RWPE1 (cell line): ENCODE results near the gene TMEM101.
"Not testable (repeated sequence)": the region's sequence is repeated elsewhere in the genome, so short reads cannot be mapped to it uniquely, and the experiment has no call there.

Source experiments
- CTCF ChIA-PET: fragments of 350-600 bp; sonication (Branson Sonifier 250); formaldehyde crosslinking; extraction: SDS; loops from one replicate; lab custom pipeline; 2021; lab: Yijun Ruan, JAX
- POLR2A ChIA-PET: fragments of 400-600 bp; formaldehyde crosslinking; extraction: SDS; loops from one replicate; lab custom pipeline; 2020; ENCODE audit warnings: antibody characterized with exemption; ENCODE audit not compliant: low non-redundant PET; lab: Yijun Ruan, JAX
- DNase-seq: peaks from one replicate; pipeline ENCODE4 v3.0.0; 2012; ENCODE audit warnings: low spot score
- H3K27ac ChIP-seq: fragments of 450-650 bp; 2 replicates; pipeline ENCODE4 v1.5.1; 2017
- TF ChIP-seq, protein P1 (sequence below): fragments of 450-650 bp; conservative IDR thresholded peaks from 2 replicates; pipeline ENCODE4 v1.5.1; 2017; ENCODE audit warnings: low read depth, mild to moderate bottlenecking

The TMEM101 gene

GRCh38 chr17:44053125-44053872, 38.5 kb upstream of the TMEM101 start:
- H3K27ac ChIP-seq, result no peak overlapping the region
- no peak for DNase-seq
- ChIA-PET CTCF (no interaction called here), POLR2A (no interaction called here)
- TF ChIP-seq, protein P1, sequence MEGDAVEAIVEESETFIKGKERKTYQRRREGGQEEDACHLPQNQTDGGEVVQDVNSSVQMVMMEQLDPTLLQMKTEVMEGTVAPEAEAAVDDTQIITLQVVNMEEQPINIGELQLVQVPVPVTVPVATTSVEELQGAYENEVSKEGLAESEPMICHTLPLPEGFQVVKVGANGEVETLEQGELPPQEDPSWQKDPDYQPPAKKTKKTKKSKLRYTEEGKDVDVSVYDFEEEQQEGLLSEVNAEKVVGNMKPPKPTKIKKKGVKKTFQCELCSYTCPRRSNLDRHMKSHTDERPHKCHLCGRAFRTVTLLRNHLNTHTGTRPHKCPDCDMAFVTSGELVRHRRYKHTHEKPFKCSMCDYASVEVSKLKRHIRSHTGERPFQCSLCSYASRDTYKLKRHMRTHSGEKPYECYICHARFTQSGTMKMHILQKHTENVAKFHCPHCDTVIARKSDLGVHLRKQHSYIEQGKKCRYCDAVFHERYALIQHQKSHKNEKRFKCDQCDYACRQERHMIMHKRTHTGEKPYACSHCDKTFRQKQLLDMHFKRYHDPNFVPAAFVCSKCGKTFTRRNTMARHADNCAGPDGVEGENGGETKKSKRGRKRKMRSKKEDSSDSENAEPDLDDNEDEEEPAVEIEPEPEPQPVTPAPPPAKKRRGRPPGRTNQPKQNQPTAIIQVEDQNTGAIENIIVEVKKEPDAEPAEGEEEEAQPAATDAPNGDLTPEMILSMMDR, result no peak

GRCh38 chr17:44049294-44050060, 34.7 kb upstream of the TMEM101 start:
- CTCF ChIA-PET, result interaction anchor here (1.2 kb wide), 1 partner anchor 171 kb away, joined by 4 read pairs; no protein-coding TSS in a partner anchor
- H3K27ac ChIP-seq, result peak overlapping the region; percentile 5; the same call in 1 of the 2 replicates
- POLR2A ChIA-PET, result no interaction called here
- DNase-seq, result no peak
- TF ChIP-seq, protein P1, result no peak

DNA sequence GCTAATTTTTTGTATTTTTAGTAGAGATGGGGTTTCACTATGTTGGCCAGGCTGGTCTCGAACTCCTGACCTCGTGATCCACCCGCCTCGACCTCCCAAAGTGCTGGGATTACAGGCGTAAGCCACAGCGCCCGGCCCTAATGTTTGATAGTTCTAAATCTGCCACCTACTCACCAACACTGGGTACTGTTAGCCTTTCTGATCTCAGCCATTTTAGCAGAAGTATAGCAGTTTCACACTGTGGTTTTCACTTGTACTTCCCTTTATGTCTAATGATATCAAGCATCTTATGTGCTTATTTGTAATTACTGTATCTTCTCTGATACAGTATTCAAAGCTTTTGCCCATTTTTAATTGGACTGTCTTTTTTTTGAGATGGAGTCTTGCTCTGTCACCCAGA, 32.1 kb upstream of the TMEM101 start:
- ChIA-PET POLR2A (interaction anchor here (0.7 kb wide), 1 partner anchor 153 kb away, joined by 5 read pairs; no protein-coding TSS in a partner anchor), CTCF (interaction anchor here (0.6 kb wide), 1 partner anchor 40 kb away, joined by 3 read pairs; no protein-coding TSS in a partner anchor)
- DNase-seq, result not testable (repeated sequence)
- H3K27ac ChIP-seq, result 0 out of 2 replicates have a peak overlapping the region, but pooled peaks have one; percentile 34

DNA sequence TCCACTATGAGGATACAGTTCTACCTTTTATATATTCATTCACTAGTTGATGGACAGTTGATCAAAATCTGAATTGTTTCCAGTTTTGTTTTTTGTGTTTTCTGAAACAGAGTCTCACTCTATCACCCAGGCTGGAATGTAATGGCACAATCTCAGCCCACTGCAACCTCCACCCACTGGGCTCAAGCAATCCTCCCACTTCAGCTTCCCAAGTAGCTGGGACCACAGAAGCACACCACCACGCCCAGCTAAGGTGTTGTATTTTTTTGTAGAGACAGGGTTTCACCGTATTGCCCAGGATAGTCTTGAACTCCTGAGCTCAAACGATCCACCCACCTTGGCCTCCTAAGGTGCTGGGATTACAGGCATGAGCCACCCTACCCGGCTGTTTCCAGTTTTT, 30.7 kb upstream of the TMEM101 start:
- CTCF ChIA-PET, result no interaction called here
- peak overlapping the region; percentile 61 for H3K27ac ChIP-seq
- POLR2A ChIA-PET, result no interaction called here
- DNase-seq, result no peak
- TF ChIP-seq, protein P1, result no peak

DNA sequence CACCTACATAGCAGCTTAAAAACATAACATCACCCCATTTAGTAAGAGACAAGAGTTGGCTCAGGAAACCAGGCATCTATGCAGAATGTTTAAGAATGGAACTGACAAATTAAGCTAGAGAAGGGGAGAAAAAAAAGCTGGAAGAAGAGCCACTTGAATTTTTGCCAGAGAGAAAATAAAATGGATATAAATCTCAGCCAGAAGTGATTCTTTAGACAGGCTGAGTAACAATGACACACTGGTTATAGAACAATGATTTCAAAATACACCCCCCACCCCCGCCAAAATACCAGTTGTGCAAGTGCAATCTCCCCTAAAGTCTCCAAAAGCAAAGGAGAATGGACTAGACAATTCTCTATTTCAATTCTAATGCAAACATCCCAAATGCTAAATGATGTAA, 29.3 kb upstream of the TMEM101 start:
- no peak overlapping the region for H3K27ac ChIP-seq
- ChIA-PET CTCF (interaction anchor here (0.6 to 2.8 kb wide), 3 partner anchors 16 to 301 kb away, joined by 4 to 12 read pairs (median 5); partner anchors contain the start of gene GRN), POLR2A (no interaction called here)
- DNase-seq, result peak; percentile 57
- TF ChIP-seq, protein P1, result no peak

DNA sequence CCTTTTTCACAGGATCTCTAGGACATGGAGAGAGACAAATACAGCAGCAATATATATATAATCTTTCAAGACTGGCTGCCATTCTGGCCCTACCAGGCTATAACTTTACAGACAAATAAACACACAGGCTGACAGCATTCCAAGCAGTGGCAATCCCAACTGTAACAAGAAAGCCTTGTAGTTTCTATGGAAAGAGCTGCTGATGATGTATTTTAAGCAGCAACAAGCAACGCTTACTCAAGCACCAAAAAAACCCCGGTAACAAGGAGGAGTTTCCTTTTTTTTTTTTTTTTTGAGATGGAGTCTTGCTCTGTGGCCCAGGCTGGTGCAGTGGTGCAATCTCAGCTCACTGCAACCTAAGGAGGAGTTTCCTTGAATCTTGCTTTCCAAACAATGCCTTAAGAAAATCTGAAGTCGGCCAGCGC, 28.5 kb upstream of the TMEM101 start:
- ChIA-PET POLR2A (no interaction called here), CTCF (interaction anchor here (0.5 to 2.8 kb wide), 4 partner anchors 15 to 237 kb away, joined by 3 to 12 read pairs (median 4); partner anchors contain the start of gene HROB)
- TF ChIP-seq, protein P1, result no peak
- H3K27ac ChIP-seq, result peak overlapping the region; percentile 48
- DNase-seq, result no peak
